ENCODE measurements around the gene RIBC2.
"Not testable (repeated sequence)": the region's sequence is repeated elsewhere in the genome, so short reads cannot be mapped to it uniquely, and the experiment has no call there.

The RIBC2 gene

GRCh38 chr22:45413368-45414211, at the start of gene RIBC2, which contains the start of gene SMC1B:
TSS of gene RIBC2 (plus strand) at chr22:45413693. CDS start at chr22:45413887, 194 bp downstream.
TSS of gene SMC1B (minus strand) at chr22:45413599. CDS start at chr22:45413567, 32 bp downstream.
- peak; percentile 73 for DNase-seq (ENCODE audit: low read depth)

DNA sequence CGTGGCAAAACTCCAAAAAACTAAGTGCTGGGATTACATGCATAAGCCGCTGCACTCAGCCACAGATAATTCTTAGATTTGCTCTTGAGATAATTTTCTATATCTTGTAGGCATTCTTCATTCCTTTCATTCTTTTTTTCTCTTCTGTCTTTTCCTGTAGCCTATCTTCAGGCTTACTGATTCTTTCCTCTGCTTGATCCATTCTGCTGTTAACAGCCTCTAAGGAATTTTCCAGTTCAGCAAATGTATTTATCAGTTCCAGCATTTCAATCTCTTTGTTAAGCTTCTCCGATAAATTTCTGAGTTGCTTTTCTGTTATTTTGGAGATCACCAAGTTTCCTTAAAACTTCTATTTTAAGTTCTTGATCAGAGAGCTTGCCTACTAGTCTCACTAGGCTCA, 46.8 kb upstream of the RIBC2 start:
- DNase-seq (ENCODE audit: low read depth), result no peak

DNA sequence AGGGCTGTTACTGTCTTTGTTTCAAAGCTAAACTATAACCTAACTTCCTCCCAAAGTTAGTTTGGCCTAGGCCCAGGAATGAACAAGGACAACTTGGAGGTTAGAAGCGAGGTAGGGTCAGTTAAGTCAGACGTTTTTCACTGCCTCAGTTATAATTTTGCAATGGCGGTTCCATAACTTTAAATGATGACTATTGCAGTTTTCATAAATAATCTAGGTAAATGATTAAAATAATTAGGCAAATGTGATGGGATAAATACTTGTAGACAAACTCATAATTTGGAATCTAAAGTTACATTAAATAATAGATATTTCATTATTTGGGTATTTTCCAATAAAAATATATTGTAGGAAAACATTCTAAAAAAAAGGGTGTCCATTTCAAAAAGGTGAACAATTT, 39.9 kb upstream of the RIBC2 start:
- not testable (repeated sequence) for DNase-seq (ENCODE audit: low read depth)

DNA sequence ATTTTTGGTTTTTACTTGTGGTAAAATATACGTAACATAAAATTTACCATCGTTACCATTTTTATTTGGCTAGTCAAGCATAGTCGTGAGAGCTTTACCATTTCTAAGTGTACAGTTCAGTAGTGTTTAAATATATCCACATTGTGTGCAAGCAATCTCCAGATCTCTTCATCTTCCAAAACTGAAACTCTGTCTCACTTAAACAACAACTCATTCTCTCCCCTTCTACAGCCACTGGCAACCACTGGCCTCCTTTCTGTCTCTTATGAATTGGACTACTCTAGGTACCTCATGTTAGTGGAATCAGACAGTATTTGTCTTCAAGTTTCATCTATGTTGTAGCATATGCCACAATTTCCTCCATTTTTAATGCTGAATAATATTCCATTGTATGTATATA, 37.5 kb upstream of the RIBC2 start:
- no peak for DNase-seq (ENCODE audit: low read depth)

- DNase-seq (ENCODE audit: low read depth), result no peak
Observed at GRCh38 chr22:45376703-45377102, 36.8 kb upstream of the RIBC2 start.

DNA sequence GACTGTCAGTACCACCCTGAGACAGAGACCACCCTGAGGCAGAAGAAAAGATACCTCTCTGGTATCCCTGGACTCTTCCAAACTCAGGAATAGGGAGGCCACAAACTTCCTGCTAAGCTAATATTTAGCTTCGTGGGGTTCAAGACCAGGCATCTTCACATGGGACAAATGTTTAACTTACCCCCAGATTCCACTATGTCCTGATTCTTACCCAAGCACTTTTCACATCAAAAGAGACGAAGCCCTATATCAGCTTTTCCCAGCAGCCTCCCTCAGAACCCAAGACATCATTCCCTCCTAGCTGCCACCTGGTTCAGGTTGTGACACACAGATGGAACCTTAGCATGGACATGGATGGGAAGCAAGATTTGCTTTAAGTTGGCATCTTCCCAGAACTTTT, 32.1 kb upstream of the RIBC2 start:
- no peak for DNase-seq (ENCODE audit: low read depth)

GRCh38 chr22:45389546-45389945, 23.9 kb upstream of the RIBC2 start:
- DNase-seq (ENCODE audit: low read depth), result no peak

DNA sequence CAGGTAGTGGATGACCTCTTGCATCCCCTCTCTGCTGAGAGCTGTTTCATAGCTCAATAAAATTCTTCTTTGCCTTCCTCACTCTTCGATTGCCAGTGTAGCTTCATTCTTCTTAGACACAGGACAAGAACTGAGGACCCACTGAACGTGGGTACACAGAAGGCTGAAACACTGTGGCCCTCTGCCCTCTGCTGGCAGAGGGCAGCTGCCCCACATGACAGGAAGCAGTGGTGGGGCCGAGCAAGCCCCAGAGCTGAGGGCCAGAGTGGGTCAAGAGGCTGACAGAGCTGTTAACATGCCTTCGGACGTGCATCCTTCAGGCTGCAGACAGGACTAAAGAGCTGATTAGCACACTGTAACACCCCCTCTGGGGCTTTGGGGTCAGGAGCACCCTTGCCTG, 15.7 kb upstream of the RIBC2 start:
- no peak for DNase-seq (ENCODE audit: low read depth)

DNA sequence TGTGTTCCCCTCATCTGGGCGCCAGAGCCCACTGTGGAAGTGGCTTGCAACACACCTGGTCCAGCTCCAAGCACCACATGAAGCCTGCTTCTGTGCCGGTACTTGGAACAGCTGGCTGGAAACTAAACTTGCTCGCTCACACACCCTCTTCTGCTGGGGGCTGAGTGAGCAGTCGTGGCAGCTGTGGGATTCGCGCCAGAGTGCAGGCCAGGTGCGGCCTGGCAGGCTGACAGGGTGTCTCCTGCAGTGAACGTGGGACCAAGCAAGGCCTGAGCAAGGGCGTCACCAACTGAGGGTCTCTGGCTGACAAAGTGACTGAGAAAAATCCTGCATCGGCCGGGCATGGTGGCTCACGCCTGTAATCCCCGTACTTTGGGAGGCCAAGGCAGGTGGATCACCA, 15.3 kb upstream of the RIBC2 start:
- no peak for DNase-seq (ENCODE audit: low read depth)

- DNase-seq (ENCODE audit: low read depth), result no peak
Observed at GRCh38 chr22:45399712-45400445, 13.6 kb upstream of the RIBC2 start.

- no peak for DNase-seq (ENCODE audit: low read depth)
Observed at GRCh38 chr22:45402466-45402985, 11.0 kb upstream of the RIBC2 start.

GRCh38 chr22:45407793-45408192, 5.7 kb upstream of the RIBC2 start:
- DNase-seq (ENCODE audit: low read depth), result no peak

DNA sequence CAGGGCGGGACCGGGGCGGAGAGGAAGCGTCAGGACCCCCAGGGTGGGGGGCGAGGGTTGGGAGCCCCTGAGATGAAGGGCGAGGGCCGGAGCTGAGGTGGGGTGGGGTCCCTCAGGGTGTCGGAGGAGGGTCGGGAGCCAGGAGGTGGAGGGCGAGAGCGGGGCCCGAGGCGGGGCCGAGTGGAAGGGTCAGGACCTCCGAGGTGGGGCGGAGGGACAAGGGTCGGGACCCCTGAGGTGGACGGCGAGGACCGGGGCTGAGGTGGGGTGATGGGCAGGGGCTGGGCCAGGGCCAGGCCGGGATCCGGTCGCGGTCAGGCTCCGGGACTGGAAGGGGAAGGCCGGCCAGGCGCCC, 503 bp upstream of the RIBC2 start:
- no peak for DNase-seq (ENCODE audit: low read depth)

- no peak for DNase-seq (ENCODE audit: low read depth)
Observed at GRCh38 chr22:45418056-45418769, 4.7 kb downstream of the RIBC2 start.

GRCh38 chr22:45418770-45419138, 5.3 kb downstream of the RIBC2 start:
- no peak for DNase-seq (ENCODE audit: low read depth)

- no peak for DNase-seq (ENCODE audit: low read depth)
Observed at GRCh38 chr22:45420011-45420410, 6.5 kb downstream of the RIBC2 start.

GRCh38 chr22:45420539-45420938, 7.0 kb downstream of the RIBC2 start:
- DNase-seq (ENCODE audit: low read depth), result no peak

DNA sequence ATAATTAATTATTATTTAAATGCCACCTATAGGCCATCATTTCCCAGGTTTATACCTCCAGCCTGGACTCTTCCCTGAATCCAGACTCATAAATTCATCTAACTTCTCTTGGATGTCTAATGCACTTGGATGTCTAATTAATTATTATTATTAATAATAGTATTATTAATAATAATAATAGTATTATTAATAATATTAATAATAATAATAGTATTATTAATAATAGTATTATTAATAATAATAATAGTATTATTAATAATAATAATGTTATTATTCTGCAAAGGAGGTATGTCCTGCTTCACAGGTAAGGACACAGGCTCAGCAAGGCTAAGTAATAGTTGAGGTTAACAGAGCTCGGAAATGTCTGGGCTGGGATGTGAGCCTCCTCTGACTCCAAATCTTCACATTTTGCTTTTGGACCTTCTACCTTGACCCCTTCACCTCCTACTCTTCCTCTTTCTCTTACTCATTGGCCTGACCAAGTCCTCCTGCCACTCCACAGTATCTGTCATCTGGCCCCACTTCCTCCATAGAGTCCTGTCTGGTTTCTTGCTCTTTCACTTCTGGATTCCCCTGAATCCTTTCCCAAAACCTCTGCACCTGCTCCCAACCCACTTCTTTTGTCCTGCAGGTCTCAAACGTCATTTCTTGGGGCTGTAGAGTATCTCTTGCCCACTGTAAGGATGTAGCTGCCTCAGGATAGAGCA, 8.0 kb downstream of the RIBC2 start:
- no peak for DNase-seq (ENCODE audit: low read depth)

- DNase-seq (ENCODE audit: low read depth), result no peak
Observed at GRCh38 chr22:45422237-45422983, 8.9 kb downstream of the RIBC2 start.

GRCh38 chr22:45423524-45423923, 10.0 kb downstream of the RIBC2 start:
- DNase-seq (ENCODE audit: low read depth), result no peak

DNA sequence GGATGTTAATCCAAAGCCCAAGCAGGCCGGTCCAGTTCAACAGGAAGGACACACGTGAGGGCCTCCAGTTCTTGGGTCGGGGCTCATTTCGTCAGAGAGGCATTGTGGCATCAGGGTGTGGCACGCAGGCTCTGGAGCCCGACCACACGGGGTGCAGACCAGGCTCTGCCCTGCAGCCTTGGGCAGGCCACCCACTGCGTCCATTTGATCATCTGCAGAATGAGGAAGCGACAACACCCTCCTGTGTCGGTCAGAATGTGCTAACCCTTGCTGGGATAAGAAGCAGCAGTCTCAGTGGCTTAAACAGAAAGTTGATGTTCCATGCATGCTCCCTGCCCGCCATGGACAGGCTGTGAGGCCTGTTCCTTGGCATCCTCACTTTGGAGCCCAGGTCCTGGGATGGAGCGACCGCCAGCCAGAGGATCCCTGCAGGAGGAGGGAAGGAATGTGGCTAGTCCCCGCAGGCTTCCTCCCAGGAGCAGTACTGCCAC, 10.8 kb downstream of the RIBC2 start:
- DNase-seq (ENCODE audit: low read depth), result no peak

Measured in activated T-cell treated with anti-CD3 and anti-CD28 coated beads for 1 hour (primary cell).